ENCODE data around the gene ESRRG. TPM values are rescaled to one million over a fixed set of nuclear protein-coding genes. Genes with fewer than 3 reads are reported as not detected.

Gene ESRRG
- total and polyA plus RNA-seq, 2 experiments from 2014 or later, result 1.2 to 1.7 TPM

DNA sequence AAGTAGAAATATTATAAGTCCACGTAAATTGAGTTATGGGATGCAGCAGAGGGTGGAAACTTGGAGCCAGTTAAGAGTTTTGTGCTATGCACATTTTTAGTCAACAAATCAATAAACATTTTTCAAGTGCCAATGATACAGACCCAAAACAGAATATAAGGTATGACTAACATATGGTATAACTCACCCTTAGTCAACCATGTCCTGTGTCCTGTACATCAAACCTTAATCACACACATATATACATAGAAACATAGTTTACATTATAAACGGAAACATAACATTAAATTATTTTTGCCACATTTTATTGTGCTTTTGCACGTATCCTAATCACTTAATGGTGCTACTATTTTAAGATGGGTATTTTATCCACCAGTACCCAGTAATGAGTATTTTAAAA lies 163.9 kb downstream of the ESRRG start:
- Histone ChIP-seq H2AFZ (no peak overlapping the region), H3K4me1 (ENCODE audit: insufficient read depth) (no peaks in the 10 kb centered on the region), H3K79me2 (replicated peaks; ENCODE audit: insufficient read depth) (no peaks in the 10 kb centered on the region), H3F3A (replicated peaks; ENCODE audit: low read depth) (no peaks in the 10 kb centered on the region), H3K27ac (ENCODE audit: low read depth) (no peak overlapping the region), H3K27me3 (ENCODE audit: insufficient read depth) (no peaks in the 10 kb centered on the region), H3K4me2 (no peak overlapping the region), H3K36me3 (ENCODE audit: insufficient read depth) (no peaks in the 10 kb centered on the region), H3K9me2 (ENCODE audit: insufficient read depth) (no peaks in the 10 kb centered on the region), H4K20me1 (replicated peaks; ENCODE audit: insufficient read depth) (no peaks in the 10 kb centered on the region), H3K4me3 (no peak overlapping the region)
- Mint-ChIP-seq H3K9me3 (no peaks in the 10 kb centered on the region), H3K27ac (no peak overlapping the region), H3K4me1 (no peaks in the 10 kb centered on the region), H3K27me3 (ENCODE audit: insufficient read depth, low read depth, poor library complexity) (peaks cover 2% of the 10 kb centered on the region), H3K4me3 (no peak overlapping the region), H3K36me3 (ENCODE audit: low read depth) (no peaks in the 10 kb centered on the region)
- no peak for DNase-seq (ENCODE audit: low spot score)
- no peak for ATAC-seq
- TF ChIP-seq, protein P1, sequence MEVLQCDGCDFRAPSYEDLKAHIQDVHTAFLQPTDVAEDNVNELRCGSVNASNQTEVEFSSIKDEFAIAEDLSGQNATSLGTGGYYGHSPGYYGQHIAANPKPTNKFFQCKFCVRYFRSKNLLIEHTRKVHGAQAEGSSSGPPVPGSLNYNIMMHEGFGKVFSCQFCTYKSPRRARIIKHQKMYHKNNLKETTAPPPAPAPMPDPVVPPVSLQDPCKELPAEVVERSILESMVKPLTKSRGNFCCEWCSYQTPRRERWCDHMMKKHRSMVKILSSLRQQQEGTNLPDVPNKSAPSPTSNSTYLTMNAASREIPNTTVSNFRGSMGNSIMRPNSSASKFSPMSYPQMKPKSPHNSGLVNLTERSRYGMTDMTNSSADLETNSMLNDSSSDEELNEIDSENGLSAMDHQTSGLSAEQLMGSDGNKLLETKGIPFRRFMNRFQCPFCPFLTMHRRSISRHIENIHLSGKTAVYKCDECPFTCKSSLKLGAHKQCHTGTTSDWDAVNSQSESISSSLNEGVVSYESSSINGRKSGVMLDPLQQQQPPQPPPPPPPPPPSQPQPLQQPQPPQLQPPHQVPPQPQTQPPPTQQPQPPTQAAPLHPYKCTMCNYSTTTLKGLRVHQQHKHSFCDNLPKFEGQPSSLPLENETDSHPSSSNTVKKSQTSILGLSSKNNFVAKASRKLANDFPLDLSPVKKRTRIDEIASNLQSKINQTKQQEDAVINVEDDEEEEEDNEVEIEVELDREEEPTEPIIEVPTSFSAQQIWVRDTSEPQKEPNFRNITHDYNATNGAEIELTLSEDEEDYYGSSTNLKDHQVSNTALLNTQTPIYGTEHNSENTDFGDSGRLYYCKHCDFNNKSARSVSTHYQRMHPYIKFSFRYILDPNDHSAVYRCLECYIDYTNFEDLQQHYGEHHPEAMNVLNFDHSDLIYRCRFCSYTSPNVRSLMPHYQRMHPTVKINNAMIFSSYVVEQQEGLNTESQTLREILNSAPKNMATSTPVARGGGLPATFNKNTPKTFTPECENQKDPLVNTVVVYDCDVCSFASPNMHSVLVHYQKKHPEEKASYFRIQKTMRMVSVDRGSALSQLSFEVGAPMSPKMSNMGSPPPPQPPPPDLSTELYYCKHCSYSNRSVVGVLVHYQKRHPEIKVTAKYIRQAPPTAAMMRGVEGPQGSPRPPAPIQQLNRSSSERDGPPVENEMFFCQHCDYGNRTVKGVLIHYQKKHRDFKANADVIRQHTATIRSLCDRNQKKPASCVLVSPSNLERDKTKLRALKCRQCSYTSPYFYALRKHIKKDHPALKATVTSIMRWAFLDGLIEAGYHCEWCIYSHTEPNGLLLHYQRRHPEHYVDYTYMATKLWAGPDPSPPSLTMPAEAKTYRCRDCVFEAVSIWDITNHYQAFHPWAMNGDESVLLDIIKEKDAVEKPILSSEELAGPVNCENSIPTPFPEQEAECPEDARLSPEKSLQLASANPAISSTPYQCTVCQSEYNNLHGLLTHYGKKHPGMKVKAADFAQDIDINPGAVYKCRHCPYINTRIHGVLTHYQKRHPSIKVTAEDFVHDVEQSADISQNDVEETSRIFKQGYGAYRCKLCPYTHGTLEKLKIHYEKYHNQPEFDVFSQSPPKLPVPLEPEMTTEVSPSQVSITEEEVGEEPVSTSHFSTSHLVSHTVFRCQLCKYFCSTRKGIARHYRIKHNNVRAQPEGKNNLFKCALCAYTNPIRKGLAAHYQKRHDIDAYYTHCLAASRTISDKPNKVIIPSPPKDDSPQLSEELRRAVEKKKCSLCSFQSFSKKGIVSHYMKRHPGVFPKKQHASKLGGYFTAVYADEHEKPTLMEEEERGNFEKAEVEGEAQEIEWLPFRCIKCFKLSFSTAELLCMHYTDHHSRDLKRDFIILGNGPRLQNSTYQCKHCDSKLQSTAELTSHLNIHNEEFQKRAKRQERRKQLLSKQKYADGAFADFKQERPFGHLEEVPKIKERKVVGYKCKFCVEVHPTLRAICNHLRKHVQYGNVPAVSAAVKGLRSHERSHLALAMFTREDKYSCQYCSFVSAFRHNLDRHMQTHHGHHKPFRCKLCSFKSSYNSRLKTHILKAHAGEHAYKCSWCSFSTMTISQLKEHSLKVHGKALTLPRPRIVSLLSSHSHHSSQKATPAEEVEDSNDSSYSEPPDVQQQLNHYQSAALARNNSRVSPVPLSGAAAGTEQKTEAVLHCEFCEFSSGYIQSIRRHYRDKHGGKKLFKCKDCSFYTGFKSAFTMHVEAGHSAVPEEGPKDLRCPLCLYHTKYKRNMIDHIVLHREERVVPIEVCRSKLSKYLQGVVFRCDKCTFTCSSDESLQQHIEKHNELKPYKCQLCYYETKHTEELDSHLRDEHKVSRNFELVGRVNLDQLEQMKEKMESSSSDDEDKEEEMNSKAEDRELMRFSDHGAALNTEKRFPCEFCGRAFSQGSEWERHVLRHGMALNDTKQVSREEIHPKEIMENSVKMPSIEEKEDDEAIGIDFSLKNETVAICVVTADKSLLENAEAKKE (CRISPR knock-in tag; IDR thresholded peaks at IDR 0.05), result no peak
- no peak for TF ChIP-seq ZNF114 (CRISPR knock-in tag; IDR thresholded peaks at IDR 0.05)
- TF ChIP-seq, protein P2, sequence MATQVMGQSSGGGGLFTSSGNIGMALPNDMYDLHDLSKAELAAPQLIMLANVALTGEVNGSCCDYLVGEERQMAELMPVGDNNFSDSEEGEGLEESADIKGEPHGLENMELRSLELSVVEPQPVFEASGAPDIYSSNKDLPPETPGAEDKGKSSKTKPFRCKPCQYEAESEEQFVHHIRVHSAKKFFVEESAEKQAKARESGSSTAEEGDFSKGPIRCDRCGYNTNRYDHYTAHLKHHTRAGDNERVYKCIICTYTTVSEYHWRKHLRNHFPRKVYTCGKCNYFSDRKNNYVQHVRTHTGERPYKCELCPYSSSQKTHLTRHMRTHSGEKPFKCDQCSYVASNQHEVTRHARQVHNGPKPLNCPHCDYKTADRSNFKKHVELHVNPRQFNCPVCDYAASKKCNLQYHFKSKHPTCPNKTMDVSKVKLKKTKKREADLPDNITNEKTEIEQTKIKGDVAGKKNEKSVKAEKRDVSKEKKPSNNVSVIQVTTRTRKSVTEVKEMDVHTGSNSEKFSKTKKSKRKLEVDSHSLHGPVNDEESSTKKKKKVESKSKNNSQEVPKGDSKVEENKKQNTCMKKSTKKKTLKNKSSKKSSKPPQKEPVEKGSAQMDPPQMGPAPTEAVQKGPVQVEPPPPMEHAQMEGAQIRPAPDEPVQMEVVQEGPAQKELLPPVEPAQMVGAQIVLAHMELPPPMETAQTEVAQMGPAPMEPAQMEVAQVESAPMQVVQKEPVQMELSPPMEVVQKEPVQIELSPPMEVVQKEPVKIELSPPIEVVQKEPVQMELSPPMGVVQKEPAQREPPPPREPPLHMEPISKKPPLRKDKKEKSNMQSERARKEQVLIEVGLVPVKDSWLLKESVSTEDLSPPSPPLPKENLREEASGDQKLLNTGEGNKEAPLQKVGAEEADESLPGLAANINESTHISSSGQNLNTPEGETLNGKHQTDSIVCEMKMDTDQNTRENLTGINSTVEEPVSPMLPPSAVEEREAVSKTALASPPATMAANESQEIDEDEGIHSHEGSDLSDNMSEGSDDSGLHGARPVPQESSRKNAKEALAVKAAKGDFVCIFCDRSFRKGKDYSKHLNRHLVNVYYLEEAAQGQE (IDR thresholded peaks at IDR 0.05; ENCODE audit: unreplicated experiment), result no peak
- TF ChIP-seq ETS1 (IDR thresholded peaks at IDR 0.05), result no peak

Measured in GM23338 (cell line).